COLO668 (cell line): ENCODE data around the gene ERCC8.
A peak's percentile ranks its signal among the peaks of the same experiment; 100 is the strongest.
"Not testable (repeated sequence)": the region's sequence is repeated elsewhere in the genome, so short reads cannot be mapped to it uniquely, and the experiment has no call there.

ENCODE experiments used
- DNase-seq: peaks from one replicate; lab custom pipeline; 2025; ENCODE audit not compliant: unreplicated experiment; lab: John Stamatoyannopoulos, UW

The ERCC8 gene

DNA sequence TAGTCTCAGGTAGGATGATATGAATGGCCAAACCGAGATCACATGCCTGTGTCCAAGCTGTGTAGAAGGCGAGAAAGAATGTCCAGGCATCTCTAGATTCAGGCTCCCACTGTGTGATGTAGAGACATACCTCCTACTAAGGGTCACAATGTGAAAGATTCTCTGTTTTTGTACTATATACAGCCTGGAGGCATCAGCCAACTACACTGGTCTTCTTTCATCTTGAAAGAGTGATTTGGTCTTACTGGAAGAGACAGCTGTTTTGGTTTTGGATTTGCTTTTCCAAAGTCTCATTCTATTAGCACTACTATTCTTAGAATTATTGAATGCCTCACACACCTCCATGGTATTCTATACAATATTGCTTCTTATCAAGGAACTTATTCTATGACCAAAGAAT lies 26.4 kb downstream of the ERCC8 start:
- DNase-seq: no peak

DNA sequence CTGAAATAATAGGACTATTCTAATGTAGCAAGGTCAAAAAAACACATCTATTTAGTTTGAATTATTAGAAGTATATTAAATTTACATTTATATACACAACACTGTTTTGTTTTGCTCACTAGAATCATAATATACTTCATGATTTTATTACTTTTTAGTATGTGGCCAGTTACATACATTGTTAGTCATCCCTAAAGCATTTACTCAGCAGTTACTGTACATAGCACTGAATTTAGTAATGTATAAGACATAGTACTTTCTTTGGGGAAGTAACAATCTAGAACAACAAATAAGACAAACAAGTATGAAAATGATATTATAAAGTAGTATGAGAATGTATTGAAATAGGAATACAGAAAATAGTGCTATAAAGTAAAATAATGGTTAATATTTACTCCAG lies 28.2 kb downstream of the ERCC8 start:
- no peak for DNase-seq

DNA sequence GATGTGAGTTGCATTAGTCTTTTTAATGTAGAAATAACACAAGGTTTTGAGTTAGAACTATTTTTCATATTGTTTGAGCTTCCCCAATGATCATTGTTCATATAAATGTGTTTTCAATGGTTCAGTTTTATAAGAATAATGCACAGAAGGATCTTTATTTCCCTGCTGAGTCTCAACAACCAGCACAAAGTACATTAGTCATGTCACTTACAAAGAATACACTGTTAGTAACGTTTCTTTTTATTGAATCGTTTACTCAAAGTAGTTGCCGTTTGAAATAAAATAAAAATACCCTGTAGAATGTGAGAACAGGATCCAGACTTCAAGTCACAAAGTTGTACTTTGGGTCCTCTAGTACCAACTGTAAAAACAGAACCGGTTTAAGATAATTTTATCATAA lies 41.5 kb downstream of the ERCC8 start:
- no peak for DNase-seq

DNA sequence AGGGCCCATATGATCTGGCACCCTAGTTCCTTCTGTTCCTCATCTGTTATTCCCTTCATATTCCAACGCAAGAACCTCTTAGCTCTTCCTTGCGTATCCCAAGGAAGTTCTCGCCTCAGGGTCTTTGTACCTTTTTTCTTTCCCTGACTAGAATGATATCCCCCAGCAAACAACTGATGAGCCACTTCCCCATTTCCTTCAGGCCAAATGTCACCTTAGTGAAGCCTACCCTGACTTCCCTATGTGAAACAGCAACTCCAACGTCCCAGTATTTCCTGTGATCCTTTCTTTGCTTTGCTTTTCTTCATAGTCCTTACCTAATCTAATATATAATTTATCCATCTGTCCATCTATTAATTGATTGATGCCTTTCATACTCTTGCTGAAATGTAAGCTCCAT lies 47.9 kb downstream of the ERCC8 start:
- DNase-seq: no peak

DNA sequence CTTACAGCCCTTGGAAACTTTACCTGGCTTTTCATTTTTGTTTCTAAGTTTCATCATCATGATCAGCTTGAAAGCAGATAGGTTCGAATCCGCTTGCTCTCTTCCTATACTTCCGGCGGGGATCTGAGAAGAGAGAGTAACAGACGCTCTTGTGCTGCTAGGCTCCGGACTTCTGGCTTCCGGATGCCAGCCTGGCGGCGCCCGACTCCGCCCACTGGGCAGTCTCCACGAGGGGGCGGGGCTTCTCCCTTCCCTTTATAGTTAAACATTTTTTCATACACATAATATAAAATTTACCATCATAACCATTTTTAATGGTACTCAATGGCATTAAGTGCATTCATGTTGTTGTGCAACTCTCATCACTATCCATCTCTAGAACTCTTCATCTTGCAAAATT lies 51.3 kb downstream of the ERCC8 start:
- no peak for DNase-seq

DNA sequence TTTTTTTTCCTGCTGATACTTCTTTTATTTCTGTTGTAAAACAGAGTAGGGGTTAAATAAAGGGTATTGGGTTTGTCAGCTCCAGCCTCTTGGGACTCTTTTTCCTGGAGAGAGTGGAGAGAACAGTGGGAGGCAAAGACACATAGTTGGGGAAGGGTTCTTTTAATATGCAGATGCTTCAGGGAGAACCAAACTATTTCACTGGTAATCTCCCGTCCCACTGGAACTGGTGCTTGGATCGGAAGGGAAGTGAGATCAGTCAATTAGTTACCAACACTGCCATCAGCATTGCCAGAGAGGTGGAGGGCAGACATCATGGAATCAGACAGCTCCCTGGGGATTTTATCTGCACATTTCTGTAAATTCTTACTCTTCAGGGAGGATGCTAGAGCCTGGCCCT lies 53.2 kb downstream of the ERCC8 start:
- no peak for DNase-seq

DNA sequence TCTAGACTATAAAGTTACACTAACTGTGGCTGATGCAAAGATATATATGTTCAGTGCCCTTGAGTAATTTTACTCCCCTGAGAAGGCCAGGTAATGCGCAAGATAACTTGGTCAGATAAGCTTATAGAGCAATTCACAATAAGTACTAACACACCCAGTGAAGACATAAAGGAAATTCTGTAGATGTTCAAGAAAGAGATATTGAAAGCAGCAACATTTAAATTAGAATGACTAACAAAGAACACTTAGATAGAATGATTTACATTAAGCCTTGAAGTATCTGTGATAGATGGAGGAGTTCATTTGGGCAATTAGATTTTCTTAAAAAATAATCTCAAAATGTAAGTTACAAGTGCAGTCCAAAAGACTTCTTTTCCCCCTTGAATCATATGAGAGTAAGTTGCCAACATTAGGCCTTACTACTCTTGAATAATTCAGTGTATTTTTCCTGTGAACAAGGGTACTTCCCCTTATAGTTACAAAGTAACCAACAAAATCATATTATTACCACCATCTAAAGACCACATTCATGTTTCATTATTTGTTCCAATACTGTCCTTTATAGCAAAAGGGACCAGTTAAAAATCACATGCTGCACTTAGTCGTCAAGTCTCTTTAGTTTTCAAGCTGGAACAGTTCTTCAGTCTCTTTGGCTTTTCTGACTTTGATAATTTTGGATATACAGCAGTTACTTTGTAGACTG lies 56.4 kb downstream of the ERCC8 start:
- DNase-seq: no peak

DNA sequence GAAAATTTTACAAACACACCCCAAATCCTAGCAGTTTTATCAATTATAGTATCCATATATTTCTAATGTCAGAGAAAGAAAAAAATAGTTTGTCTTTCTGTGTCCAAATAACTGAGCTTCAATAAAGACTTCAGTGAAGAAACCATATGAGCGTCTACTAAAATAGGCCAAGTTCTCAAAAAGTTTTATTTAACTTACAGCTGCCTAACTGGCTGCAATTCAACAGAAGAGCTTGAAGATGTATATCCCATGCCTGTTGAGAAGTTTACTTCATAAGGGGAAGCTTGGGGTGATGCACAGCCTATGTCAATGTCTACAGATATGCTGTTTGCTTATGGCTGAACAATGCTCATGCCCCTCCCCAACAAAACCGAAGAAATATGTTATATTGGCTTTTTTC lies 57.1 kb downstream of the ERCC8 start:
- no peak for DNase-seq

DNA sequence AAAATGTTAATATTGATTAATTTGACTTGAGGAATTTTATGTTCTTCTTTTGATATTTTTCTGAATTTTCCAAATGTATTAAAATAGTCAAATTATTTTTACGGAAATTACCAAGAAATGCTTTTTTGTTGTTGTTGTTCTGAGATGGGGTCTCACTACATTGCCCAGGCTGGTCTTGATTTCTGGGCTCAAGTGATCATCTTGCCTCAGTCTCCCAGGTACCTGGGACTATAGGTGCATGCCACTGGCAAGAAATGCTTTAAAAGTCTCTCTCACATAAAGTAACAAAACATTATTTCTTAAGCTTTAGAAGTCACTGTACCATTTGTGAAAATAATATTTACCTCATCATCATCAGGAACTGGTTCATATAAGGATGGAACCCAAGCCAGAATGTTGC lies 57.8 kb downstream of the ERCC8 start:
- no peak for DNase-seq

DNA sequence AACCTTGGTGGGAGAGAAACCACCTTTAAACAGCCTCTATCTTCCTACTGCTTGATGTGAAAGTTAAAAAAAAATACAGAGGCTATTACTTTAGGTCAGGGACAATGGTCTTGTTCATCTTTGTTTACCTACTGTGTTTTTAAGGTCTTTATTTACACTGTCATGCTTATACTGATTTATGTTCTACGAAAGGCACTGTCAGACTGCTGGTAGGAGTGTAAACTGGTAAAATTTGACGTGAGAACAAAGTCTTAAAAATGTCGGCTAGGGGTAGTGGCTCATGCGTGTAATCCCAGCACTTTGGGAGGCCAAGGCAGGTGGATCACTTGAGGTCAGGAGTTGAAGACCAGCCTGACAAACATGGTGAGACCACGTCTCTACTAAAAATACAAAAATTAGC lies 58.7 kb downstream of the ERCC8 start:
- no peak for DNase-seq

DNA sequence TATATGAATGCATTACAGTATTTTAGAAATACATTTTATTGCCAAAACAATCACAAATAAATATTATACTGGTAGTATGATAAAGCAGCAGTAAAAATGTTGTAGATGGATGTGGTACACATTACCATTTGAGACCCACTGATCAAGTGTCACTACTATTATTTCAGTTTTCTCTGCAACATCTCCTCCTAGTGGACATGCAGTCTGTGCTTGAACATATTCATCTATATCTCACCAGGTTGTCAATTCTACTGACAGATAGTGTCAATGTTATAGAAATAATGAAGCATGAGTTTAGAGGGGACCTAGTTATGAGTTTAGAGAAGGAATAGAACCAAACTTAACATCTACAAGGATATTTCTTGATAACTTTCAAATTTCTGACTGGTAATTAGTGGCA lies 61.6 kb downstream of the ERCC8 start:
- DNase-seq: no peak

DNA sequence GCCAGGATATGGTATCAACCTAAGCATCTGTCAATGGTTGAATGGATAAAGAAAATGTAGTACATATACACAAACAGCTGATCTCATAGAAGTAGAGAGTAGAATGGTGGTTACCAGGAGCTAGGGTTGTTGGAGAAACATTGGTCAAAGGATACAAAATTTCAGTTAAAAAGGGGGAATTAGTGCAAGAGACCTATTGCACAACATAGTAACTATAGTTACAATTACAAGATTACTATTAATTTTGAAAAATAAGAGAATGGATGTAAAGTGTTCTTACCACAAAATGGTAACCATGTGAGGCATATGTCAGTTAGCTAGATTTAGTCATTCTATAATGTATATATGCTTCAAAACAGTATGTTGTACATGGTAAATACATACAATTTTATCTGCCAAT lies 72.0 kb downstream of the ERCC8 start:
- DNase-seq: no peak

DNA sequence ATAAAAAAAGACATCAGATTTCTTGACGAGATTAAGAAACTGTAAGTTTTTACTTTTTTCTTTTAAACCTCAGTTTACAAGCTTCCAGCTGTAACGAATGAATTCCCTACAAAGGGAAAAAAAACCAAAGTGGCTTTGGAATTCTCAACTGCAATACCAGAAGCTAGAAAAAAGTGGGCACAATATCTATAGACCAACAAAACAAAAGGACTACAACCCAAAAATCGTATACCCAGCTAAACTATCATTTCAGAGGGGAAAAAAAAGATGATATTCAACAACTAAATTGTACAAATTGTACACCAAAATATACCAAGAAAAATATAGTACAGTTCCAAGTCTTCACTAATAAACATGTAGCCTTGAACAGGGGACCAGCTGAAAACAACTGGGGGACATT lies 74.0 kb downstream of the ERCC8 start:
- DNase-seq: no peak

DNA sequence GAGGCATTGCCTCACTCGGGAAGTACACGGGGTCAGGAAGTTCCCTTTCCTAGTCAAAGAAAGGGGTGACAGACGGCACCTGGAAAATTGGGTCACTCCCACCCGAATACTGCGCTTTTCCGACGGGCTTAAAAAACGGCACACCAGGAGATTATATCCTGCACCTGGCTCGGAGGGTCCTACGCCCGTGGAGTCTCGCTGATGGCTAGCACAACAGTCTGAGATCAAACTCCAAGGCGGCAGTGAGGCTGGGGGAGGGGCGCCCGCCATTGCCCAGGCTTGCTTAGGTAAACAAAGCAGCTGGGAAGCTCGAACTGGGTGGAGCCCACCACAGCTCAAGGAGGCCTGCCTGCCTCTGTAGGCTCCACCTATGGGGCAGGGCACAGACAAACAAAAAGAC lies 84.3 kb downstream of the ERCC8 start:
- DNase-seq: not testable (repeated sequence)

DNA sequence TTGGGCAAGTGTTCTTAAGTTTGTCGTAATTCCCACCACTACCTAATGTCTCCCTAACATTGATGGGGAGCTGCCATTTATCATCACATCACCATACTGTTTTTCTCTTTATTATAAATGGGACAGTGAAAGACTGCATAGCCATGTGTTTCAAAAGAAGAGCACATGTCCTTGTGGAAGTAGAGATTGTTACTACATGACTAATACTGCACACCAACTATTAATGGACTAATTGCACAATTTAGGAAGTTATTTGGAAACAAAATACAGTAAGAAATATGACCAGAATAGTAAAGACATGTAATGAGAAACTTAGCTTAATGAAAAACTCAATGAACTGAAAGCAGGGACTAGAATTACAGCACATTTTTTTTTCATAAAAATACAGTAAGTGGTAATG lies 88.8 kb downstream of the ERCC8 start:
- DNase-seq: no peak

DNA sequence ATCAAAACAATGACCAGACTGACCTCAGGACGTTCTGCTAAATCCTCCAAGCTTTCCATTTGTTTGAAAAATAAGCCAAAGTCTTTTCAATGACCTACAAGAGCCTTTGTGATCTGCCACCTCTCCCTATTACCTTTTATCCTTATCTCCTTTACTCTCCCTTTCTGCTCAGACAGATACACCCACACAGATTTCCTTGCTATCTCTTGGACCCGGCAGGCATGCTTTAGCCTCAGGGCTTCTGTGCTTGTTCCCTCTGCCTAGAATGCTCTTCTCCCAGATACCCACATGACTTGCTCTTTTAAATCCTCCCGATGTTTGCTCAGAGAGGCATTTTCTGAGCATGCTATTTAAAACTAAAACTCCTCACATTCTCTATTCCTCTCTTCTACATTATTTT lies 91.9 kb downstream of the ERCC8 start:
- no peak for DNase-seq

DNA sequence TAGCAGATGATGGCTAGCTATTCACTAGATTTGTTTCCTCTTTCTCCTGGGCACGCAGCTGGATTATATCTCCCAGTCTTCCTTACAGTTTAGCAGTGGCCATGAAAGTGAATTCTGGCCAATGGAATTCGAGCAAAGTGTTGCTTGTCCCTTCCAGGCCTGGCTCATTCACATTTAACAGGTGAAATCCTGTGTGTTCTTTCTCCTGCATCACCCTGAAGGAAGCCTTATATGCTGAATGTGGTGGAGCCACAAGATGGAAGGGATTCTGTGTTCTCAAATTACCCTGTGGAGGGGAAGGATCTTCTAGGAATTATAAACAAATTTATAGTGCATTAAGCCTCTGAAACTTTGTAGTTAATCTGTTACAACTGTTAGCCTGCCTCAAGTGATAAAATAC lies 92.6 kb downstream of the ERCC8 start:
- DNase-seq: no peak

DNA sequence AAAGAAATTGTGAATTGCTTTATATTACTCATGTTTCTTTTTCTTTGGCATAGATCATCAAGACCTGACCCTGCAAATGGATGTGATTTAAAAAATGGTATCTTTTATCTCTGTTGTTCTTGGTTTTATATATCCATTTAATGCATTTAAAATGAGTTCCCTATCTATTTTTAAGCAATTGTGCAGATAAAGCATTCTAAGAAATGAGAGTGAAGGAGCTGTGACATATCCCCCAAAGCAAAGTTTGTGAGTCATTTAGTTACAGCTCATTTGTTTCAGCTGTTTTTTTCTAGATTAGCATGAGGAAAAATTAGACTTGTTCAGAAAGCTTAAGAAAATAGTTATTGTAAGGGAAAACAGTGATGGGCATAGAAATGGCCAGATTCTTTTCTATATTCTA lies 93.2 kb downstream of the ERCC8 start:
- DNase-seq: no peak

DNA sequence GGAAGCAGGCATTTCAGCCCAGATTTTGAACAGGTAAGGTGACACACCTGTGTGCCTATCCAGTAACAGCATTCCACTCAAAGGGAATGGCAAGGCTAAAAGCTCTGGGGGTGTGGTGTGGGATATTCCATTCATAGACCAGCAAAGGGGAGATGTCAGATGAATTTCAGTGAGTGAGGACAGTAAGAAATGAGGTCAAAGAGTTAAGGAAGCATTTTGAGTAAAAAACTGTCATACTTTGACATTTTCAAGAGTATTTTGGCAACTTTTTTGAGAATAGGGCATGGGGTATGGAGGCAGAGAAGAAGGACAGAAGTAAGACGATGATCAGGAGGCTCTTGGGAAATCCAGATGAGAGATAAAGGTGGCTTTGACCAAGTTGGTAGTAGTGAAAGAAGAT lies 98.6 kb downstream of the ERCC8 start:
- no peak for DNase-seq

DNA sequence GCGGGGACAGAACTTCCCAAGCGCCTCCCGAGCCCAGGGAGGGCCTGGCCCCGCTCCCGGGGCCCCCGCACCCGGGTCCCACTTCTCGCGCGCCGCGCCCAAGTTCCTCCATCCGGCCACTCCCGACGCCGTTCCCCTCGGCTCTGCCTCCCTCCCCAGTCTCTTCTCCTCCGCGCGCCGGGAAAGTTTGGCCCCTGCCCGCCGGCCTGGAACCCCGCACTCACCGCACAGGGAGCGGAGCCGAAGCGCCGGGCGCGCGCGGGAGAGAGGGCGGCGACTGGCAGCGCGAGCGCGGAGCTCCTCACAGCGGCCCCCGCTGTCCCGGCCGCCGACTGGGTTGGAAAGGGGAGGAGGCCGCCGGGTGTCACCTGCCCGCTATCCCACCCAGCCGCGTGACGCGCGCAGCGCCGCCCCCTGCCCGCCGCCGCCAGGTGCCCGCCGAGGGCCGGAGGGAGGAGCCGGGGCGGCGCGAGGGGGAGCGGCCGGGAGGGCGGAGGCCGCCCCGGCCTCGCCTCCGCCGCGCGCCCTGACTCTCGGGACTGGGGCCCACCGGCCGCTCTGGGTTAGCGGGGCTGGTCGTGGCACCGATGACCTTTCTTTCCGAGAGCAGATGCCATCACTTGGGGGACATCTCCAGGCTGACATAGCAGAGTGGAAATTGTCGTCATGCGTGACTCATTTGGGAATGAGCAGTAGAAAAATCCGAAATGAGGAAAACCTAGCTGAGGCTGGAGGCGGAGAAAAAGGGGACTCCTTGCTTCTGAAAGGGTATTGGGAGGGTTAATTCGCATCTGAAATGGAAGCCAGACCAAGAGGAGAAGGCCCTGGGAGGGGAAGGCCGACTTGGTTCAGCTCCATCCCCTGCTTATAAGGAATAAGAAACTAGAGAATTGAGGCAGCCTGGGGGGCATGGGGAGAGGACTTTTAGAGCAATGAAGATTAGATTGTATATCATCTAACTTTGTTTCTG lies 100.6 kb downstream of the ERCC8 start, which contains the start of gene ELOVL7:
ELOVL7 (minus strand) TSS at position 334 of the 970 bp plus-strand sequence. CDS start 56,872 bp downstream, outside the sequence.
- DNase-seq: peak; percentile 91

DNA sequence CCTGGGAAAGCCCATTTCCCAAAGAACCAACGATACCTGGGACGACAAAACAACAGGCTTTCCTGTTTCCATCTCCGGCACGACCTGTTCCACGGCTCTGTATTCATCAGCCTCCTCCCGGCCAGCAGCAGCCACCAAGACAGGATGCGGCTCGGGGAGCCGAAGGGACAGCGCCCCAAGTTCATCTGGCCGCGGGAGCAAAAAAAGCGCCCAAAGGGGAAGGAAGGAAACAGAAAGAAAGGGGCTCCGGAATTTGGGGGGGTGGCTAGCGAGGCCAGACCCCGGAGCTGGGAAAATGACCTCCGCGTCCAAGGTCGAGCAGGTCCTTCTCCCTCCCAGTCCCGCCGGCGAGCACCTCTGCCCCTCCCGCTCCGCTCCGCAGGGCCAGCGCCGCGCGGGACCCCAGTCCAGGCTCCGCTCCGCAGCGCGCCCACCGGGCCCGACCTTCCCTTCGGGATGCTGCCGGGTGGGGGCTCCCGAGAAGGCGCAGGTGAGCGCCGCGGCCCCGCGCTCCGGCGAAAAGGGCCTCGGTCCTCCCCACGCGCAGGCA lies 101.4 kb downstream of the ERCC8 start:
- peak; percentile 38 for DNase-seq

DNA sequence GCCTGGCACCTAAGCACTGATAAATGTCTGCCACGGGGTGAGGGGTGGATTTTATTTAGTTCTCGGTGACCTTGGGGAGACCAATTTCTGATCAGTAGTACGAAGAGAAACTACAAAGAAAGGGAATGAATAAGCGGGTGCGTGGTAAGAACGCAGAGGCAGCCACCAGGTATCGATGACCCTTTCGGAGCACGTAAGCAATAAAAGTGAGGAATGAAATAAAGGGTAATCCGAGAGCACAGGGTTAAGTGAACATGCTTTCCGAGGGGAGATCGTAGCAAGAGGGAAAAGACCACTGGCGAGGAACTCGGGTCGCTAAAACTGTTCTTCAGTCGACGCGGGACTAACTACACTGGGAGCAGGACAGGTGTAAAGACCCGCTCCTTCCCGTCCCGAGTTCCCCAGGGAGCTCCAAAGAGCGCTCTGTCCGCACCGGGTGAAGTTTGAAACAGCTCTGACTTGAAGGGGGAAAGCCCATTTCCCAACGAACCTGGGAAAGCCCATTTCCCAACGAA lies 101.9 kb downstream of the ERCC8 start:
- peak; percentile 38 for DNase-seq
